Duodenal mucosa (tissue), 2 donors: ENCODE results near the gene RIPOR3.
"Not testable (repeated sequence)": the region's sequence is repeated elsewhere in the genome, so short reads cannot be mapped to it uniquely, and the experiment has no call there.

Experiments
- H3K27ac ChIP-seq: one replicate; pipeline ENCODE4 v1.7.0; 2013; ENCODE audit warnings: low read depth, low read length
- H3K27me3 ChIP-seq, 2 donors: one replicate each; pipeline ENCODE4 v1.7.0; 2013; ENCODE audit warnings: low read length in 2 of 2, control low read depth in 1 of 2; ENCODE audit not compliant: insufficient read depth in 2 of 2, control insufficient read depth in 1 of 2
- H3K36me3 ChIP-seq, 2 donors: one replicate each; pipeline ENCODE4 v1.7.0; 2013; ENCODE audit warnings: low read length in 2 of 2, control low read depth in 1 of 2; ENCODE audit not compliant: insufficient read depth in 2 of 2, control insufficient read depth in 1 of 2
- H3K4me1 ChIP-seq, 2 donors: one replicate each; pipeline ENCODE4 v1.7.0; 2013; ENCODE audit warnings: low read length in 2 of 2, control low read depth in 1 of 2; ENCODE audit not compliant: insufficient read depth in 2 of 2, control insufficient read depth in 1 of 2
- H3K4me3 ChIP-seq, 2 donors: one replicate each; pipeline ENCODE4 v1.7.0; 2013; ENCODE audit warnings: low read length in 2 of 2, low read depth in 1 of 2
- H3K9ac ChIP-seq, 2 donors: one replicate each; pipeline ENCODE4 v1.7.0; 2013; ENCODE audit warnings: low read length in 2 of 2, low read depth in 1 of 2
- H3K9me3 ChIP-seq, 2 donors: one replicate each; pipeline ENCODE4 v1.7.0; 2013; ENCODE audit warnings: low read length in 2 of 2, control low read depth in 1 of 2; ENCODE audit not compliant: control insufficient read depth in 1 of 2

RIPOR3 gene

GRCh38 chr20:50577175-50578018 lies 113.9 kb downstream of the RIPOR3 start:
- H3K27ac ChIP-seq: no peak overlapping the region
- peaks cover 0 to 8% of the 10 kb centered on the region in 2 donors for H3K4me1 ChIP-seq
- no peaks in the 10 kb centered on the region for H3K9me3 ChIP-seq
- H3K4me3 ChIP-seq: no peak overlapping the region
- no peak overlapping the region for H3K9ac ChIP-seq
- no peaks in the 10 kb centered on the region for H3K27me3 ChIP-seq
- peaks cover 52 to 73% of the 10 kb centered on the region in 2 donors for H3K36me3 ChIP-seq

GRCh38 chr20:50575865-50576720 lies 115.2 kb downstream of the RIPOR3 start:
- Histone ChIP-seq H3K4me3 (no peak overlapping the region), H3K27me3 (no peaks in the 10 kb centered on the region), H3K9ac (no peak overlapping the region), H3K36me3 (peaks cover 40 to 67% of the 10 kb centered on the region in 2 donors), H3K27ac (no peak overlapping the region), H3K9me3 (no peaks in the 10 kb centered on the region), H3K4me1 (peaks cover 0 to 8% of the 10 kb centered on the region in 2 donors)

DNA sequence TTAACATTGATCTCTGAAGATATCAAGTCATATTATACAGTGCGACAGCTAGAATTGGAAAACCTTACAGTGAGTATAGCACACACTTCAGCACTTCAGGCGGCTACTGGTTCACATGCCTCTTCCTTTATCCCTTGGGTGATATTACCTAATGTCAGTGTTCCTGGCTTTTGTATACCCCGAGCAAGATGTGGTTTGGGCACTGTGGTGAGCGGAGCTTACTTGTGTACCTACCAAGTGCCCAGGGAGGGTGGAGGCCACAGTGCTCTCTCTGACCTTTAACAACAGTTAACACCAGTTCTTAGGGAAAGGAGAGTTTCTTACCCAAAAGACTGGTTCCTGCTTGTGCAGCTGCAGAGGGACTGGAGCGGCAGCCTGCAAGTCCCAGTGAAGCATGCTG lies 116.8 kb downstream of the RIPOR3 start:
- peaks cover 31 to 59% of the 10 kb centered on the region in 2 donors for H3K36me3 ChIP-seq
- H3K9me3 ChIP-seq: no peaks in the 10 kb centered on the region
- no peak overlapping the region for H3K27ac ChIP-seq
- no peak overlapping the region for H3K9ac ChIP-seq
- H3K4me3 ChIP-seq: no peak overlapping the region
- H3K27me3 ChIP-seq: no peaks in the 10 kb centered on the region
- H3K4me1 ChIP-seq: peaks cover 0 to 8% of the 10 kb centered on the region in 2 donors

DNA sequence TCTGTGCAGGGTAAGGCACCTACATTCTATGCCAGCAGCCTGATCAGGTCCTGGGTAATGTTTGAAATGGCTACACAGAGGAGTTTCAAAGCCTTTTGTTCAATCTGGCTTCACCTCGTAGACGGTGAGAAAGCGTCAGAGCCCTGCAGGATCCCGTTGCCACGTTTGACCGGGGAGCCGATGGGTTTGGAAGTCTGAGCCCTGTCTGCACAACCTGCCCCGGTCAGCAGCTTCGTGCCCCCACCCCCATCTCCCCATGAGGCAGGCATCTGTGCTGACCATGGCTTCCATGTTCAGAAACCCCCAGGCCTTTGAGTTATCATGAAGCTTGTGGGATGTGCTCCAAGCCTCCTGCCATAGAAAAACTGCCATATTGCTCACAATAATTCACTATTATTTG lies 117.2 kb downstream of the RIPOR3 start:
- H3K27ac ChIP-seq: no peak overlapping the region
- no peak overlapping the region for H3K9ac ChIP-seq
- H3K36me3 ChIP-seq: peaks cover 28 to 59% of the 10 kb centered on the region in 2 donors
- H3K27me3 ChIP-seq: no peaks in the 10 kb centered on the region
- peaks cover 0 to 8% of the 10 kb centered on the region in 2 donors for H3K4me1 ChIP-seq
- H3K4me3 ChIP-seq: no peak overlapping the region
- no peaks in the 10 kb centered on the region for H3K9me3 ChIP-seq

DNA sequence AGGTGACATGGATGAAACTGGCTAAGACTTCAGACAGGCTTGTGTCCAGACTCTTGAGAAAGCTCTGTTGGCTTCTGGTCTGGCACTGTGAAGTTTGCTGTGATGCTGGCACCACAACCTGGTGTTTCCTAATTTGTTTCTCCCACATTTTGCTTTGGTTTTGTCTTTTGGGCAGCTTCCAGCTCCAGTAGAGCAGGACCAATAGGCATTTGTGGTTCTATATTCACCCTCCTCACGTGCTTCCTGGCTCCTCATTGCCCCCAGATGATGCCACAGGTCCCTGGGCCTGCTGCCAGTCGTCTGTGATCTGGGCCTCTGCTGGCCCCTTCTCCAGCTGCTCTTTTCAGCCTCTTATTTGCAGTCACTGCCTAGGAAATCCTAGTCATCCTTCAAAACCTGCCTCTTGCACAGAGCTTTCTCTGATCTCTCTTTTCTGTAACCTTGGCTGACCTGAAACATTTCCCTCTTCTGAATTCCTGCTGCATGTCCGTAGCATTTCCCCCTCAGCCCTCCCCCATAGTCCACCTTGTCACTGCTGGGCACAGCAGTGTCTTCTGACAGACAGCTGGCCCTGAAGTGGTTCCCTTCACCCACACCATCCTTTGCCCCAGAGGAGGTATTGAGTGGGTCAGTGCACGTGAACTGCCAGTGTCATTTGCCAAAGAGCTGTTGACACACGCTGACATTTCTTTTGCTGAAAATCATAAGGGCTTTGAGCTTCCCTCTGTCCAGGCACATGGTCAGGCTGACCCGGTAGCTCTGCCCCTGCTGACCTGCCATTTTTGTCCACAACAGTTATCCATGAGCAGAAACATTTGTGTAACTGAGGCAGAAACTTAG lies 118.2 kb downstream of the RIPOR3 start:
- Histone ChIP-seq H3K4me3 (no peak overlapping the region), H3K36me3 (peaks cover 28 to 60% of the 10 kb centered on the region in 2 donors), H3K27me3 (no peaks in the 10 kb centered on the region), H3K9me3 (no peaks in the 10 kb centered on the region), H3K27ac (no peak overlapping the region), H3K4me1 (peaks cover 0 to 8% of the 10 kb centered on the region in 2 donors), H3K9ac (no peak overlapping the region)

DNA sequence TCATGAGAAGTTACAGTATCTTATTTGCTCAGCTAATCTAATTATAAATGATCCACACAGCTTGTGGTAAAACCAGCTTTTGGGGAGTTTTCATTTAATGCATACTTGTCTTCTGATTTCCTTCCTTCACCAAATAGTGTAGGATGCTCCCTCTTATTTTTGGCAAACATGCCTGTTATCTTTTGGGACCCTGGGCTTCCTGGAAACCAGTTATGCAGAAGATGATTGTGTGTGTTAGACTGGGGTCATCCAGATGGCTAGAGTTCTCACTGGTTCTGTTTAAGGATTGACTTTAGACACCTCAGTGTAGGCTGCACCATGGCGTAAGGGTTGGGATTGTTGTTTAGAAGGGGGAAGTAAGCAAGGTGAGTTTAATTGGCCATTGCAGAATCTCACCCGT lies 119.9 kb downstream of the RIPOR3 start:
- no peaks in the 10 kb centered on the region for H3K9me3 ChIP-seq
- no peak overlapping the region for H3K9ac ChIP-seq
- peaks cover 25 to 54% of the 10 kb centered on the region in 2 donors for H3K36me3 ChIP-seq
- no peak overlapping the region for H3K4me3 ChIP-seq
- H3K4me1 ChIP-seq: no peaks in the 10 kb centered on the region
- H3K27me3 ChIP-seq: no peaks in the 10 kb centered on the region
- H3K27ac ChIP-seq: no peak overlapping the region

DNA sequence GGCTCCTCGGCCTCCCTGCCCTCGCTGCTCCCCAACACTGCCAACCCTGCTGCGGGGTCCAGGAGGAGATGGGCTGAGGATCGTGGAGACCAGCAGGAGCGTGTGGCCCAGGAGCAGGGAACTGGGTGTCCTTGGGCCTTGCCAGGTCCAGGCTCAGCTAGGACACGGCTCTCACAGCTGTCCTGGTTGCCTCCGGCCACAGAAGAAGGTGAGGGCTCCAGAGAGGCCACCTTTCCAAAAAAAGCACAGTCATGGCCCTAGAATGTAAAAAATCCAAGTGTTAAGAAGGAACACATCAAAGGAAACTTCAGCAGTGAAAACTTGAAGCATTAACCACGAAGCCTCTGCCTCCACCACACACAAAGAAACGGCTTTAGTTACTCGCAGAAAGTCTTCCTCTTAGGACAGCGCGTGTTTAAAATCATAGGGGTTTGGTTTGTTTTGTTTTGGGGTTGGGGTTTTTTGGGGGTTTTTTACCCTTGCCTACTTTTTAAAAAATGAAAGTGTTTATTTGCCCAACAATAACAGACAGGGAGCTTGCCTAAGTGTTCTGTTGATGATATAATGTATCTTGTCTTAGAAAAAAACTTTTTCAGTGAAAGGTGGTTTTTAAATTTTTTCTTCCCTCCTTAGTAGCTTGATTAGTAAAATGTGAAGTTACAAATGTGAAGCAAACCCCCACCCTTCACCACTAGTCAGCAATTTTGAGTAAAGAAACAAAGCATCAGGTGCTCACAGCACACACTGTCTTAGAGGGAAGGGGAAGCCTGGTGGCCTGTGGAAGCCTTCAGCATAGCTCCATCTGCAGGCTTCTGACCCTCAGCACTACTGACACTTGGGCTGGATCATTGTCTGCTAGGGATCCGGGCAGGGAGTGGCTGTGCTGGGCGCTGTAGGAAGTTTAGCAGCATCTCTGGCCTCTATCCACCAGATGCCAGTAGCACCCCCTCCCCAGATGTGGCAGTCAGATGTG lies 121.2 kb downstream of the RIPOR3 start:
- H3K36me3 ChIP-seq: peaks cover 23 to 63% of the 10 kb centered on the region in 2 donors
- H3K27me3 ChIP-seq: no peaks in the 10 kb centered on the region
- H3K9me3 ChIP-seq: no peaks in the 10 kb centered on the region
- H3K9ac ChIP-seq: no peak overlapping the region
- H3K4me1 ChIP-seq: no peaks in the 10 kb centered on the region
- H3K27ac ChIP-seq: no peak overlapping the region
- no peak overlapping the region for H3K4me3 ChIP-seq

DNA sequence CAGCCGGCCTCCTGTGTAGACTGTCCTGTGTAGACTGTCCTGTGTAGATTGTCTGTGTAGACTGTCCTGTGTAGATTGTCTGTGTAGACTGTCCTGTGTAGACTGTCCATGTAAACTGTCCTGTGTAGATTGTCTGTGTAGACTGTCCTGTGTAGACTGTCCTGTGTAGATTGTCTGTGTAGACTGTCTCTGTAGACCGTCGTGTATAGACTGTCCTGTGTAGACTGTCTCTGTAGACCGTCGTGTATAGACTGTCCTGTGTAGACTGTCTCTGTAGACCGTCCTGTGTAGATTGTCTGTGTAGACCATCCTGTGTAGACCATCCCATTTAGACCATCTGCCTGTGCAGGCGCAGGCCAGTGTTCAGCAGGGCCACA lies 121.9 kb downstream of the RIPOR3 start:
- not testable (repeated sequence) for H3K27ac ChIP-seq, H3K4me3 ChIP-seq, H3K9me3 ChIP-seq, H3K9ac ChIP-seq, H3K4me1 ChIP-seq, H3K27me3 ChIP-seq
- H3K36me3 ChIP-seq: peaks cover 26 to 63% of the 10 kb centered on the region in 2 donors

- Histone ChIP-seq H3K27me3 (no peaks in the 10 kb centered on the region), H3K27ac (no peak overlapping the region), H3K4me3 (no peak overlapping the region), H3K4me1 (no peaks in the 10 kb centered on the region), H3K36me3 (peaks cover 22 to 61% of the 10 kb centered on the region in 2 donors), H3K9ac (no peak overlapping the region), H3K9me3 (no peaks in the 10 kb centered on the region)
Observed at GRCh38 chr20:50568549-50568942, 122.8 kb downstream of the RIPOR3 start.
